ENCODE results near the gene MYEOV. TPM values are rescaled to one million over a fixed set of nuclear protein-coding genes. Genes with fewer than 3 reads are reported as not detected.
A peak's percentile ranks its signal among the peaks of the same experiment; 100 is the strongest.

MYEOV gene
- total RNA-seq, 1 experiment from 2014 or later, result 182 TPM

- BruUV-seq (replicated peaks), result TSS peak; percentile 18
- ChIA-PET POLR2A (ENCODE audit: unreplicated experiment) (interaction anchor here (0.7 to 2.3 kb wide), 3 partner anchors 40 to 172 kb away, joined by 4 to 21 read pairs (median 21); no protein-coding TSS in a partner anchor), CTCF (interaction anchor here (1.0 to 1.7 kb wide), 2 partner anchors 164 to 194 kb away, joined by 6 to 7 read pairs; no protein-coding TSS in a partner anchor)
- TF ChIP-seq EZH2 (IDR thresholded peaks at IDR 0.05; ENCODE audit: low read depth) (no peak), CTCF (conservative IDR thresholded peaks at IDR 0.05) (no peak)
- peaks cover 48% of the 10 kb centered on the region for H3K4me1 ChIP-seq (replicated peaks; ENCODE audit: insufficient read depth)
- peaks cover 85% of the 10 kb centered on the region for H3K79me2 ChIP-seq (ENCODE audit: low read depth)
- H3K4me2 ChIP-seq, result peak overlapping the region; percentile 98
- H3K9me3 ChIP-seq (ENCODE audit: insufficient read depth, low read depth), result no peaks in the 10 kb centered on the region
- no peaks in the 10 kb centered on the region for H3K9me2 ChIP-seq (ENCODE audit: insufficient read depth)
- H4K20me1 ChIP-seq (ENCODE audit: insufficient read depth), result 0 out of 2 replicates have a peak, but pooled peaks cover 7% of the 10 kb centered on the region
- no peaks in the 10 kb centered on the region for H3K27me3 ChIP-seq (ENCODE audit: insufficient read depth, low read depth)
- peak overlapping the region; percentile 97 for H3K4me3 ChIP-seq
- peak; percentile 47 to 61 for DNase-seq
- intact Hi-C loops (cut with micrococcal nuclease; ENCODE audit: unreplicated experiment), result loop anchor here (5.0 to 10.0 kb wide), 4 partner anchors 78 to 379 kb away; partner anchors contain the start of gene LTO1
- H3K27ac ChIP-seq, result peak overlapping the region; percentile 98
- H2AFZ ChIP-seq, result no peak overlapping the region
- H3F3A ChIP-seq (ENCODE audit: insufficient read depth, low read depth), result peaks cover 71% of the 10 kb centered on the region
- peaks cover 46% of the 10 kb centered on the region for H3K36me3 ChIP-seq (ENCODE audit: low read depth)
Measured at GRCh38 chr11:69295079-69295994, 1.4 kb downstream of the MYEOV start.

GRCh38 chr11:69295995-69296889, 2.3 kb downstream of the MYEOV start:
- H3F3A ChIP-seq (ENCODE audit: insufficient read depth, low read depth), result peaks cover 76% of the 10 kb centered on the region
- no peaks in the 10 kb centered on the region for H3K27me3 ChIP-seq (ENCODE audit: insufficient read depth, low read depth)
- no peak overlapping the region for H2AFZ ChIP-seq
- peaks cover 85% of the 10 kb centered on the region for H3K79me2 ChIP-seq (ENCODE audit: low read depth)
- peak overlapping the region; percentile 98 for H3K27ac ChIP-seq
- BruUV-seq (replicated peaks), result TSS peak; percentile 10
- ChIA-PET POLR2A (ENCODE audit: unreplicated experiment) (interaction anchor here (0.6 to 2.3 kb wide), 11 partner anchors 8 to 173 kb away, joined by 4 to 21 read pairs (median 10); no protein-coding TSS in a partner anchor), CTCF (interaction anchor here (0.6 to 1.7 kb wide), 5 partner anchors 22 to 195 kb away, joined by 3 to 7 read pairs (median 4); no protein-coding TSS in a partner anchor)
- no peaks in the 10 kb centered on the region for H3K9me2 ChIP-seq (ENCODE audit: insufficient read depth)
- DNase-seq, result peak; percentile 63 to 78
- no peaks in the 10 kb centered on the region for H3K9me3 ChIP-seq (ENCODE audit: insufficient read depth, low read depth)
- H3K4me1 ChIP-seq (replicated peaks; ENCODE audit: insufficient read depth), result peaks cover 48% of the 10 kb centered on the region
- H3K4me3 ChIP-seq, result peak overlapping the region; percentile 97
- H3K4me2 ChIP-seq, result peak overlapping the region; percentile 98
- H3K36me3 ChIP-seq (ENCODE audit: low read depth), result peaks cover 52% of the 10 kb centered on the region
- intact Hi-C loops (cut with micrococcal nuclease; ENCODE audit: unreplicated experiment), result loop anchor here (2.0 to 10.0 kb wide), 6 partner anchors 41 to 379 kb away; partner anchors contain the start of gene LTO1
- H4K20me1 ChIP-seq (ENCODE audit: insufficient read depth), result 0 out of 2 replicates have a peak, but pooled peaks cover 7% of the 10 kb centered on the region
- TF ChIP-seq EZH2 (IDR thresholded peaks at IDR 0.05; ENCODE audit: low read depth), result no peak
- TF ChIP-seq CTCF (conservative IDR thresholded peaks at IDR 0.05), result no peak
